Prostate gland (tissue), 2 donors: ENCODE results near the gene PTK7.

ENCODE experiments used
- CTCF ChIP-seq, 4 experiments: fragments of 200-600 bp in 2 of 4; fragments of 450-650 bp in 2 of 4; sonication (generic) in 2 of 4; IDR thresholded peaks; 1 replicate in 3 of 4; 2 replicates in 1 of 4; pipeline ENCODE4 v1.5.1; 2016 to 2019; ENCODE audit warnings: antibody characterized with exemption in 4 of 4, mild to moderate bottlenecking in 2 of 4, moderate library complexity in 2 of 4
- POLR2AphosphoS5 ChIP-seq: sonication (generic); formaldehyde crosslinking; IDR thresholded peaks from one replicate; pipeline ENCODE4 v1.6.1; 2017; ENCODE audit warnings: antibody characterized with exemption

DNA sequence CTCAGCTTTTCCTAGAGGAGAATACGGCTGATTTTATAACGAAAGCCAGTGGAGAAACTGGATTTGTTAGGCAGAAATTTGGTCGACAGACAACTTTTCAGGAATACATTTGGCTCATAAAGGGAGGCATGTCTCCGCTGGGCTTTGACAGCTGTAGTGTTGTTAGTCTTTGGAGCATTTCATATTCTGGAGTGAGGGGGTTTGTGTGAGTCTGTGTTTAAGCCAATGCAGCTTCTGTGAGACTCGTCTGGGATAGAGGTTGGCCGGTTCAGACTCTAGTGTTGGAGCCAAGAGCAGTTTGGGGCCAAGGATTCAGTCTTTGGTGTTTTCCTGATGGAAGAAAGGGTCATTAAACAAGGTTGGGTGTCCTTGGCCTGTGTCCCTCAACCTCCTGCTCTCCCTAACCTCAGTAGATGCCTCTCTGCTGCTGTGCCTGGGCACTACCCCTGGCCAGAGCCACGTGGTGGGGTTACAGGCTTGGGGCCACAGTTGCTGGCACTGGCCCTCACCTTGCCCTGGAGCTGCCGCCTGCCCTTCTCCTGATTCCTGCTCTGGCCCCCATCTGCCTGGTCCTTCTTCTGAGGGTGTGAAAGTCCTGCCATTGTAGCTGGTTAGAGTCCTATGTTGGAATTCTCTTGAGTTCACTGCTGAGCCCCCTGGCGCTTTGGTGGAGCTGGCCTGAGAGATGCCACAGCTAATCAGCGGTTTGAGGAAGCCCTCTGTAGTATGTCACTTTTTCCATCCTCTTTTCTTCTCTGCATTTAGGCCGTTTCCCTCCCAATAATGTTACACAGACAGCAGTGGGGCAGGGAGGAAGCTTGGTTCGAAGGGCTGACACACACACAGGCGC is 6.9 kb downstream of the PTK7 start:
- TF ChIP-seq POLR2AphosphoS5 (no peak), CTCF (IDR thresholded peaks at IDR 0.05) (no peak)
